GM19193 (cell line): Measurements from ENCODE around the gene FGF7.

Experiments used
- POLR2A ChIP-seq: IDR thresholded peaks from 4 replicates; pipeline ENCODE4 v1.6.1; 2011; ENCODE audit not compliant: insufficient read depth, insufficient read length; ENCODE audit errors: extremely low read depth

Gene FGF7

GRCh38 chr15:49428409-49429095 is 5.5 kb downstream of the FGF7 start:
- no peak for TF ChIP-seq POLR2A

GRCh38 chr15:49430046-49430445 is 7.0 kb downstream of the FGF7 start:
- TF ChIP-seq POLR2A, result no peak

GRCh38 chr15:49435174-49435573 is 12.1 kb downstream of the FGF7 start:
- TF ChIP-seq POLR2A, result no peak

- TF ChIP-seq POLR2A, result no peak
Observed at GRCh38 chr15:49436751-49437150, 13.7 kb downstream of the FGF7 start.

GRCh38 chr15:49438962-49439631 is 16.1 kb downstream of the FGF7 start:
- TF ChIP-seq POLR2A, result no peak

GRCh38 chr15:49439678-49440395 is 16.8 kb downstream of the FGF7 start:
- TF ChIP-seq POLR2A, result no peak

GRCh38 chr15:49441356-49441755 is 18.3 kb downstream of the FGF7 start:
- TF ChIP-seq POLR2A, result no peak

- no peak for TF ChIP-seq POLR2A
Observed at GRCh38 chr15:49441816-49442215, 18.8 kb downstream of the FGF7 start.

GRCh38 chr15:49452595-49452994 is 29.6 kb downstream of the FGF7 start:
- TF ChIP-seq POLR2A, result no peak

- TF ChIP-seq POLR2A, result no peak
Observed at GRCh38 chr15:49456166-49456565, 33.1 kb downstream of the FGF7 start.

- TF ChIP-seq POLR2A, result no peak
Observed at GRCh38 chr15:49458145-49458544, 35.1 kb downstream of the FGF7 start.

GRCh38 chr15:49460411-49460941 is 37.4 kb downstream of the FGF7 start:
- no peak for TF ChIP-seq POLR2A

- TF ChIP-seq POLR2A, result no peak
Observed at GRCh38 chr15:49462232-49462844, 39.3 kb downstream of the FGF7 start.

GRCh38 chr15:49464522-49464921 is 41.5 kb downstream of the FGF7 start:
- TF ChIP-seq POLR2A, result no peak

GRCh38 chr15:49466119-49466518 is 43.1 kb downstream of the FGF7 start:
- no peak for TF ChIP-seq POLR2A
